WI38 (cell line): ENCODE measurements around the gene EZH2.

Experiments
- H3K4me3 ChIP-seq: 2 replicates; pipeline ENCODE4 v1.5.1; 2011; ENCODE audit warnings: low read depth, mild to moderate bottlenecking, control low read depth, low read length
- TF ChIP-seq, protein P1 (sequence below): IDR thresholded peaks from 2 replicates; pipeline ENCODE4 v1.5.1; 2012; ENCODE audit warnings: low read depth, mild to moderate bottlenecking, control low read depth, low read length

Gene EZH2

DNA sequence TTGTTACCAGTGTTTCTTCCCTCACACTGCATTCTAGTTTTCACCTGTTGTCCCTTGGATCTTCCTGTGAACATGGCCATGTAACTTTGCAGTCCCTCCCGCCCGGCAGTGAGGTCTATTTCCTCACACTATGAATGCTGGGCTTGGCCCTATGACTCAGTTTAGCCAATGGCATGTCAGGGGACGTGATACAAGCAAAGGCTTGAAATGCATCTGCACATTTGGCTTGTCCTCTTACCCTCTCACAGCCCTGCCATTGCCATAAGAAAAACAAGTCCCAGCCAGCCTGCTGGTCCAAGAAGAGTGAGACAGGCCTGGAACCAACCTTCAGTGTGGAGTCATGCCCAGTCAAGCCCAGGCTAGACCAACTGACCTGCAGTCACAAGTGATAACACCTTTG lies 17.1 kb upstream of the EZH2 start:
- TF ChIP-seq, protein P1, sequence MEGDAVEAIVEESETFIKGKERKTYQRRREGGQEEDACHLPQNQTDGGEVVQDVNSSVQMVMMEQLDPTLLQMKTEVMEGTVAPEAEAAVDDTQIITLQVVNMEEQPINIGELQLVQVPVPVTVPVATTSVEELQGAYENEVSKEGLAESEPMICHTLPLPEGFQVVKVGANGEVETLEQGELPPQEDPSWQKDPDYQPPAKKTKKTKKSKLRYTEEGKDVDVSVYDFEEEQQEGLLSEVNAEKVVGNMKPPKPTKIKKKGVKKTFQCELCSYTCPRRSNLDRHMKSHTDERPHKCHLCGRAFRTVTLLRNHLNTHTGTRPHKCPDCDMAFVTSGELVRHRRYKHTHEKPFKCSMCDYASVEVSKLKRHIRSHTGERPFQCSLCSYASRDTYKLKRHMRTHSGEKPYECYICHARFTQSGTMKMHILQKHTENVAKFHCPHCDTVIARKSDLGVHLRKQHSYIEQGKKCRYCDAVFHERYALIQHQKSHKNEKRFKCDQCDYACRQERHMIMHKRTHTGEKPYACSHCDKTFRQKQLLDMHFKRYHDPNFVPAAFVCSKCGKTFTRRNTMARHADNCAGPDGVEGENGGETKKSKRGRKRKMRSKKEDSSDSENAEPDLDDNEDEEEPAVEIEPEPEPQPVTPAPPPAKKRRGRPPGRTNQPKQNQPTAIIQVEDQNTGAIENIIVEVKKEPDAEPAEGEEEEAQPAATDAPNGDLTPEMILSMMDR = no peak
- no peak overlapping the region for H3K4me3 ChIP-seq

DNA sequence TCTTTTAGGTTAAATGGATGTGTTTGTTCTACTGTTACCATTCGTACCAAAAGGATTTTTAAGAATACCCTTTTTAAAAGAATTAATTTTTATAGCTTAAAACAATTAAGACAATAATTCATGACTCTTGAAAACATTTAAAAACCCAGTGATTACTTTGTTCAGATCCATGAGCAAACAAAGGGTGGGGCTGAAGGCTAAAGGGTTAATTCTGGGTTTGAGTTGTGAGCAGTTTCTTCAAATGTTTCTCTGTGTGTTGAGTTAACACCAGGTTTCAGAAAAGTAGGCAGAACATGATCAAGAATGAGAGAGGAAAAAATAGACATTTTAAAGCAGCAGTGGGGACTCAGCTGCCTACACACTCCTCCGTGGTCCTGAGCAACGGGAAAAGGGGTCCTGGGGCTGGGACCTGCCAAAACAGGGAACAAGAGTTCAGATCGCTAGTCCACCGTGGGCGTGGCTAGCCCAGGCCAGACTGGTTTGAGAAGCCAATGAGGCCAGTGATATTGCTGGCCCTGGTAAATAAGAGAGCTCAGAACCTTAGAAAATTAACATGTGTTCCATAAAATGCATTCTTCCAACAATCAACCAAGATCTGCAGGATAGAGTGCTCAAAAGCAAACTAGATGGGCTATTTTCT lies 14.9 kb upstream of the EZH2 start:
- TF ChIP-seq, protein P1 = no peak

DNA sequence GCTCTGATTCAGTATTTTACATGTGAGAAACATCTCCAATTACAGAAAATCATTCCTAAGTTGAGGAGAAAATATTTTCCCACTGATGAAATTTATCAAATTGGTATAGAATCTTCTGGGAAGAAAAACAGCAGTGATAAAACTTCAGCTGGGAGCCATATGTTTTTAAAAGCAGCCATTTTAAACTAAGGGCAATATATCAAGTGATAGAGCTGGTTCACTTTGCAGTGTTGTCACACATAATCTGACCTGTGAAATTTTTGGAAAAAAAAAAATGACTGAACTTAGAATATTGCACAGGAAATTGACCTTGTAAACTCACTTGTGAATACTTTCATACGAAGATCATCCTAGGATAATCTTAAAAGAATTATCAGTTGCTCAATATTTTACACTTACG lies 10.5 kb upstream of the EZH2 start:
- TF ChIP-seq, protein P1 = no peak
- H3K4me3 ChIP-seq = no peak overlapping the region

More for the DNA sequence above, 14.9 kb upstream of the EZH2 start:
- no peak overlapping the region for H3K4me3 ChIP-seq

DNA sequence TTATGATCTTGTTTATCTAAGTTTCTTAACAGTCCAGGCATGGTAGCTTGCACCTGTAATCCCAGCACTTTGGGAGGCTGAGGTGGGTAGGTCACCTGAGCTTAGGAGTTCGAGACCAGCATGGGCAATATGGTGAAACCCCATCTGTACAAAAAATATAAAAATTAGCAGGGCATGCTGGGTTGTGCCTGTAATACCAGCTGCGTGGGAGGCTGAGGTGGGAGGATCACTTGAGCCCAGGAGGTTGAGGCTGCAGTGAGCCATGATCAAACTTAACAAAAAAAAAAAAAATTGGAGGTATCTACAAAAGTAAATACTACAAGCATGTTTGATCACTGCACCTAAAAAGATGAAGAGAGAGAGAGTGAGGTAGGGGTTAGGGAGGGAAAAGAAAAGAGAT lies 9.0 kb upstream of the EZH2 start:
- no peak overlapping the region for H3K4me3 ChIP-seq
- TF ChIP-seq, protein P1 = no peak

DNA sequence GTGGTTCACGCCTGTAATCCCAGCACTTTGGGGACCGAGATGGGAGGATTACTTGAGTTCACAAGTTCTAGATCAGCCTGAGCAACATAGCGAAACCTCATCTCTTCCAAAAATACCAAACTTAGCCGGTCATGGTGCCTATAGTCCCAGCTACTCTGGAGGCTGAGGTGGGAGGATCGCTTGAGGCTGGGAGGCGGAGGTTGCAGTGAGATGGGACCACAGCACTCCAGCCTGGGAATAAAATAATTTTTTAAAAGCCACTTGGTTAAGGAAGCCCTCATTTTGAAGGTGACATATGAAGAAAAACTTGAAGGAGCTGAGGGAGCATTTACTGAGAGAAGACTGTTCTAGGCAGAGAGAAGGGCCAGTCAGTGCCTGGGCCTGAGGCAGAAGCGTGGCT lies 4.2 kb upstream of the EZH2 start:
- no peak overlapping the region for H3K4me3 ChIP-seq
- TF ChIP-seq, protein P1 = no peak

DNA sequence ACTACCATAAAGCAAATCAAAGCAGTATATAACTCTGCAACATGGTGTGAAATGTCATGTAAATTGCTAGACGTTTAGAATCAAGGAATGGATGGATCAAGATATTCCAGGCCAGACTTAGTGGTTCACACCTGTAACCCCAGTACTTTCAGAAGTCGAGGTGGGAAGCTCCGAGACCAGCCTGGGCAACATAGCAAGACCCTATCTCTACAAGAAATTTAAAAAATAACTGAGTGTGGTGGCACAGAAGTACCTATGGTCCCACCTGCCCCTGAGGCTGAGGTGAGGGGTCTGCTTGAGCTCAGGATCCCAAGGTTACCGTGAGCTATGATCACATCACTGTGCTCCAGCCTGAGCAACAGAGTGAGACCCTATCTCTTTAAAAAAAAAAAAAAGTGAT lies 2.8 kb upstream of the EZH2 start:
- no peak overlapping the region for H3K4me3 ChIP-seq
- TF ChIP-seq, protein P1 = no peak

DNA sequence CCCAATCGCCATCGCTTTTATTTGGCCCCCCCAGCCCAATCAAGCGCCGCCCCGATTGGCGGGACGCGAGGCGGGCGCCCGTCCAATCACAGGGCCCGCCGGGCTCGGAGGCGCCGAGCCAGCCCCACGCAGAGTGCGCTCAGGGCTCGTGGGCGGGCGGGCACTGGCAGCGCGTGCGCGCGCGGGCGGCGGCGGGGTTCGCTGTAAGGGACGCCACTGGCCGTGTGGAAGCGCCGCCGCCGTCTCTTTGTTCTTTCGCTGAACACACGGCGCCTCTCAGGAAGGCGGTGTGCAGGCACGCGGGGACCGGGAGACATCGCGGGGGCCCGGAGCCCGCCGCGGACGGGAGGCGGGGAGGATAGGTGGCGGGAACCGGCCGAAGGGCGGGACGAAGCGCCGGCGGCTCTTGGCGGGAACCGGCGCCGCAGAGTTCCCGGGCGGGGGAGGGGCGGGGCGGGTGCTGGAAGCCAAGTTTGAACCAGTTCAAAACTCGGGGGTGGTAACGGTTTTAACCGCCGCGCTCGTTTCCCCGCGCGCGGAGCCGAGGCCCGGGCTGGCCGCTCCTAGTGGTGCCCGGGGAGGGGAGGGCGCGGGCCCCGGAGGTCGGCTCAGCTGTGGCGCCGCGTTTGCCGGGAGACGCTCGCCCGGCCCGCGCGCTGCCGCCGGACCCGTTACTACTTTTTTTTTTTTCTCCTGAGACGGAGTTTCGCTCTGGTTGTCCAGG lies 370 bp upstream of the EZH2 start:
- TF ChIP-seq, protein P1 = no peak

More for the DNA sequence above, 370 bp upstream of the EZH2 start:
- H3K4me3 ChIP-seq = peak overlapping the region; percentile 68
